Keratinocyte (primary cell): Measurements from ENCODE around the gene ATG14.

Experiments
- EZH2 ChIP-seq: IDR thresholded peaks from one replicate; pipeline ENCODE4 v1.6.1; 2012; ENCODE audit warnings: inconsistent platforms, mild to moderate bottlenecking, low read length, moderate library complexity
- TF ChIP-seq, protein P1 (sequence below), 3 experiments: IDR thresholded peaks in 1 of 3; conservative IDR thresholded peaks in 1 of 3; optimal IDR thresholded peaks in 1 of 3; 2 replicates in 2 of 3; 3 replicates in 1 of 3; pipeline versions ENCODE3 to v1.5.1; 2011; ENCODE audit warnings: low read length in 3 of 3, mild to moderate bottlenecking in 3 of 3, moderate library complexity in 2 of 3, control low read depth in 1 of 3, inconsistent platforms in 1 of 3; ENCODE audit not compliant: insufficient read depth in 2 of 3; ENCODE audit errors: extremely low read depth in 1 of 3

DNA sequence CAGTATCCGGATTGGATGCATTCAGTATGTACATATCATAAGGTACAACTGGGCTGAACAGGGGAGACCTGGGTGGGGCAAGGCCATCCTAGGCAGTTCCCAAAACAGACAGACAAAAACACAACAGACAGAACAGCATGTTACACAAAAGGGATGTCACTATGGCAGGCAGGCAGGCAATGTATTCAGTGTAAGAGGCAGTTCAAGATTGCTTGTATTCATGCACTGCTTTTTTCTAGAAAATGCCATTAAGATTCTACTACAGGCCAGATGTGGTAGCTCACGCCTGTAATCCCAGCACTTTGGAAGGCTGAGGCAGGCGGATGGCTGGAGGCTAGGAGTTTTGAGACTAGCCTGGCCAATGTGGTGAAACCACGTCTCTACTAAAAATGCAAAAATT lies 25.3 kb upstream of the ATG14 start:
- TF ChIP-seq, protein P1, sequence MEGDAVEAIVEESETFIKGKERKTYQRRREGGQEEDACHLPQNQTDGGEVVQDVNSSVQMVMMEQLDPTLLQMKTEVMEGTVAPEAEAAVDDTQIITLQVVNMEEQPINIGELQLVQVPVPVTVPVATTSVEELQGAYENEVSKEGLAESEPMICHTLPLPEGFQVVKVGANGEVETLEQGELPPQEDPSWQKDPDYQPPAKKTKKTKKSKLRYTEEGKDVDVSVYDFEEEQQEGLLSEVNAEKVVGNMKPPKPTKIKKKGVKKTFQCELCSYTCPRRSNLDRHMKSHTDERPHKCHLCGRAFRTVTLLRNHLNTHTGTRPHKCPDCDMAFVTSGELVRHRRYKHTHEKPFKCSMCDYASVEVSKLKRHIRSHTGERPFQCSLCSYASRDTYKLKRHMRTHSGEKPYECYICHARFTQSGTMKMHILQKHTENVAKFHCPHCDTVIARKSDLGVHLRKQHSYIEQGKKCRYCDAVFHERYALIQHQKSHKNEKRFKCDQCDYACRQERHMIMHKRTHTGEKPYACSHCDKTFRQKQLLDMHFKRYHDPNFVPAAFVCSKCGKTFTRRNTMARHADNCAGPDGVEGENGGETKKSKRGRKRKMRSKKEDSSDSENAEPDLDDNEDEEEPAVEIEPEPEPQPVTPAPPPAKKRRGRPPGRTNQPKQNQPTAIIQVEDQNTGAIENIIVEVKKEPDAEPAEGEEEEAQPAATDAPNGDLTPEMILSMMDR (optimal IDR thresholded peaks at IDR 0.05 in 1 of 3, IDR thresholded peaks at IDR 0.05 in 1 of 3, conservative IDR thresholded peaks at IDR 0.05 in 1 of 3; ENCODE audit: extremely low read depth in 1 of 3, insufficient read depth in 2 of 3, low read length in 3 of 3), result no peak
- no peak for TF ChIP-seq EZH2
